Measurements from ENCODE around the gene ARID4A.
"Not testable (repeated sequence)": the region's sequence is repeated elsewhere in the genome, so short reads cannot be mapped to it uniquely, and the experiment has no call there.

The ARID4A gene, protein sequence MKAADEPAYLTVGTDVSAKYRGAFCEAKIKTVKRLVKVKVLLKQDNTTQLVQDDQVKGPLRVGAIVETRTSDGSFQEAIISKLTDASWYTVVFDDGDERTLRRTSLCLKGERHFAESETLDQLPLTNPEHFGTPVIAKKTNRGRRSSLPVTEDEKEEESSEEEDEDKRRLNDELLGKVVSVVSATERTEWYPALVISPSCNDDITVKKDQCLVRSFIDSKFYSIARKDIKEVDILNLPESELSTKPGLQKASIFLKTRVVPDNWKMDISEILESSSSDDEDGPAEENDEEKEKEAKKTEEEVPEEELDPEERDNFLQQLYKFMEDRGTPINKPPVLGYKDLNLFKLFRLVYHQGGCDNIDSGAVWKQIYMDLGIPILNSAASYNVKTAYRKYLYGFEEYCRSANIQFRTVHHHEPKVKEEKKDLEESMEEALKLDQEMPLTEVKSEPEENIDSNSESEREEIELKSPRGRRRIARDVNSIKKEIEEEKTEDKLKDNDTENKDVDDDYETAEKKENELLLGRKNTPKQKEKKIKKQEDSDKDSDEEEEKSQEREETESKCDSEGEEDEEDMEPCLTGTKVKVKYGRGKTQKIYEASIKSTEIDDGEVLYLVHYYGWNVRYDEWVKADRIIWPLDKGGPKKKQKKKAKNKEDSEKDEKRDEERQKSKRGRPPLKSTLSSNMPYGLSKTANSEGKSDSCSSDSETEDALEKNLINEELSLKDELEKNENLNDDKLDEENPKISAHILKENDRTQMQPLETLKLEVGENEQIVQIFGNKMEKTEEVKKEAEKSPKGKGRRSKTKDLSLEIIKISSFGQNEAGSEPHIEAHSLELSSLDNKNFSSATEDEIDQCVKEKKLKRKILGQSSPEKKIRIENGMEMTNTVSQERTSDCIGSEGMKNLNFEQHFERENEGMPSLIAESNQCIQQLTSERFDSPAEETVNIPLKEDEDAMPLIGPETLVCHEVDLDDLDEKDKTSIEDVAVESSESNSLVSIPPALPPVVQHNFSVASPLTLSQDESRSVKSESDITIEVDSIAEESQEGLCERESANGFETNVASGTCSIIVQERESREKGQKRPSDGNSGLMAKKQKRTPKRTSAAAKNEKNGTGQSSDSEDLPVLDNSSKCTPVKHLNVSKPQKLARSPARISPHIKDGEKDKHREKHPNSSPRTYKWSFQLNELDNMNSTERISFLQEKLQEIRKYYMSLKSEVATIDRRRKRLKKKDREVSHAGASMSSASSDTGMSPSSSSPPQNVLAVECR

DNA sequence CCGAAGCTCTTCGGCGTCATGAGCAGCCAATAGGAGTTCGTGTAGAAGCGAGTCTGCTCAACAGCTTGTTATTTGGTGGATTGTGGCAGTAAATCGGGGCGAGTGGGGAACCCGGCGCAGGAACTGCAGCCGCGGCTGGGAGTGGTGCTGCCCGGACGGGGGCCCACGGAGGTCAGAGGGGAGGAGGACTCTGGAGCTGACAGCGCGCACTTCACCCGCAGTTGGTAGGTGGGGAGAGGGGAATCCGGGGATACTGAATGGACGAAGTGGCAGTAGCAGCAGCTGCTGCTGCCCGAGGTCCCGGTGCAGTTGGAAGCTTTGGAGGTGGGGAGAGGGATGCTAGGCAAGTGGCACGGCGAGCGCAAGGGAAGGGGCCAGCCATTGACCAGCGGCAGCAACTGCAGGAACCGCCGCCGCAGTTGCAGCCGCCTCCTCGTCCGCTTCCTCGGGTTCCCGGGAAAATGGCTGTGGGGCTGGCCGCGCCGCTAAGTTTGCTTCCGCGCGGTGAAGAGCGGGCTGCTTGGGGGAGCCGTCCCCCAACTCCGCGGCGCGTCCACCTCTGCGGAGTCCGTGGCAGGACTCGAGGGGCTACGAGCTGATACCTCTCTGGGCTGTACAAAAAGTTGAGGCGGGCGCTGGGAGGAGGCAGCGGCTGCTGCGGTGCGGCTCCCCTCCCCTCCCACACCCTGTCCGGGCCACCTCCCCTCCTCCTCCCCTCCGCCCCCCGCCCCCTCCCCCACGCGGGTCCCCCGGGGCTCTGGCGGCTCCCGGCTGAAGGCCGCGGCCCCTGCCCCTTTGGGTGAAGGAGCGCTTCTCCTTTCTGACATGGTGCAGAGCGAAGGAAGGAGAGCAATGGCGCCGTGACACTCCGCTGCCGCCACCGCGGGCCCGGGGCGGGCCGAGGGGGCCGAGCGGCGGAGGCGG lies at the start of gene ARID4A:
Gene ARID4A (plus strand): TSS at position 79 of the 924 bp plus-strand sequence. CDS start 1,300 bp downstream, outside the sequence.
- Histone ChIP-seq H3K4me3 (ENCODE audit: low read length) (peak within 1 kb of the TSS; percentile 94), H3K27me3 (ENCODE audit: insufficient read depth, low read length) (no peaks in the 10 kb centered on the region), H3K27ac (ENCODE audit: low read length) (peak within 1 kb of the TSS; percentile 74), H3K9me3 (ENCODE audit: insufficient read depth, low read depth, low read length) (no peaks in the 10 kb centered on the region), H3K9ac (ENCODE audit: low read depth, low read length) (peak within 1 kb of the TSS; percentile 96), H3K4me1 (ENCODE audit: insufficient read depth, low read length) (peaks cover 5% of the 10 kb centered on the region; the same call in 1 of the 2 replicates), H3K36me3 (ENCODE audit: insufficient read depth, low read depth, low read length) (peaks cover 33% of the 10 kb centered on the region)

- H3K27me3 ChIP-seq (ENCODE audit: insufficient read depth, low read length), result no peaks in the 10 kb centered on the region
- no peak overlapping the region for H3K9ac ChIP-seq (ENCODE audit: low read depth, low read length)
- H3K27ac ChIP-seq (ENCODE audit: low read length), result no peak overlapping the region
- H3K4me1 ChIP-seq (ENCODE audit: insufficient read depth, low read length), result peaks cover 3% of the 10 kb centered on the region; the same call in 1 of the 2 replicates
- no peaks in the 10 kb centered on the region for H3K9me3 ChIP-seq (ENCODE audit: insufficient read depth, low read depth, low read length)
- peaks cover 67% of the 10 kb centered on the region for H3K36me3 ChIP-seq (ENCODE audit: insufficient read depth, low read depth, low read length)
- no peak overlapping the region for H3K4me3 ChIP-seq (ENCODE audit: low read length)
Observed at GRCh38 chr14:58249611-58250010, 48.7 kb upstream of the ARID4A start.

DNA sequence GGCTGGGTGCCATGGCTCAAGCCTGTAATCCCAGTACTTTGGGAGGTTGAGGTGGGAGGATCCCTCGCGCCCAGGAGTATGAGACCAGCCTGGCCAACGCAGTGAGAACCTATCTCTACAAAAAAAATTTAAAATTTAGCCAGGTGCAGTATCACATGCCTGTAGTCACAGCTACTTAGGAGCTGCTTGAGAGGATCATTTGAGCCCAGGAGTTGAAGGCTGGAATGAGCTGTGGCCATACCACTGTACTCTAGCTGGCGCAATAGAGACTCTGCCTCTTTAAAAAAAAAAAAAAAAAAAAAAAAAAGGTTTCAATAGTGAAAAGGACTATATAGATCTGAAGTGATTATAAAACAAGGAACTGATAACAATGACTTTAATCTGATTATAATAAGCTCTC lies 40.2 kb upstream of the ARID4A start:
- peaks cover 100% of the 10 kb centered on the region for H3K36me3 ChIP-seq (ENCODE audit: insufficient read depth, low read depth, low read length)

GRCh38 chr14:58262005-58262404 lies 36.4 kb upstream of the ARID4A start:
- not testable (repeated sequence) for H3K9ac ChIP-seq (ENCODE audit: low read depth, low read length)

More for the DNA sequence above, 40.2 kb upstream of the ARID4A start:
- Histone ChIP-seq H3K27ac (ENCODE audit: low read length) (no peak overlapping the region), H3K9me3 (ENCODE audit: insufficient read depth, low read depth, low read length) (no peaks in the 10 kb centered on the region), H3K9ac (ENCODE audit: low read depth, low read length) (no peak overlapping the region), H3K4me1 (ENCODE audit: insufficient read depth, low read length) (no peaks in the 10 kb centered on the region), H3K4me3 (ENCODE audit: low read length) (no peak overlapping the region), H3K27me3 (ENCODE audit: insufficient read depth, low read length) (no peaks in the 10 kb centered on the region)

DNA sequence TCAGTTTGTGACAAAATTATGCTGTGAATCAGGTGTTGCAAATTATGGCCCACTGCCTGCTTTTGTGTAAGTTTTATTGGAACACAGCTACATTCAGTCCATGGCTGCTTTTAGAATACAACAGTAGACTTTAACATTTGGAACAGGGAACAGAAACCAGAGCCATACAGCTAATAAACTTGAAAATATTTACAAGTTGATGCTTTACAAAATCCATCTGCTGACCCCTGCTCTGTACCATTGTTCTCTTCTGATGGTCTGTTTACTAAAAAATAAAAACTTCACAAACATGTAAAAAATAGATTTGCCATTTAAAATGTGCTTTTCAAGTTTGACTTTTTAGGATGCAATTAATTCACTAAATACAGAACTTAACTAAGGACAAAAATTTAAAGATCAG lies 33.0 kb upstream of the ARID4A start:
- Histone ChIP-seq H3K27ac (ENCODE audit: low read length) (no peak overlapping the region), H3K9me3 (ENCODE audit: insufficient read depth, low read depth, low read length) (no peaks in the 10 kb centered on the region), H3K4me1 (ENCODE audit: insufficient read depth, low read length) (no peaks in the 10 kb centered on the region)

More at GRCh38 chr14:58262005-58262404, 36.4 kb upstream of the ARID4A start:
- H3K27me3 ChIP-seq (ENCODE audit: insufficient read depth, low read length); H3K9me3 ChIP-seq (ENCODE audit: insufficient read depth, low read depth, low read length); H3K4me3 ChIP-seq (ENCODE audit: low read length); H3K4me1 ChIP-seq (ENCODE audit: insufficient read depth, low read length); H3K27ac ChIP-seq (ENCODE audit: low read length): not testable (repeated sequence)
- peaks cover 100% of the 10 kb centered on the region for H3K36me3 ChIP-seq (ENCODE audit: insufficient read depth, low read depth, low read length)

GRCh38 chr14:58270628-58271027 lies 27.7 kb upstream of the ARID4A start:
- Histone ChIP-seq H3K4me1 (ENCODE audit: insufficient read depth, low read length) (no peaks in the 10 kb centered on the region), H3K27ac (ENCODE audit: low read length) (no peak overlapping the region), H3K9ac (ENCODE audit: low read depth, low read length) (no peak overlapping the region), H3K9me3 (ENCODE audit: insufficient read depth, low read depth, low read length) (no peaks in the 10 kb centered on the region), H3K36me3 (ENCODE audit: insufficient read depth, low read depth, low read length) (peaks cover 91% of the 10 kb centered on the region), H3K4me3 (ENCODE audit: low read length) (no peak overlapping the region), H3K27me3 (ENCODE audit: insufficient read depth, low read length) (no peaks in the 10 kb centered on the region)

More for the DNA sequence above, 33.0 kb upstream of the ARID4A start:
- no peak overlapping the region for H3K4me3 ChIP-seq (ENCODE audit: low read length)
- no peaks in the 10 kb centered on the region for H3K27me3 ChIP-seq (ENCODE audit: insufficient read depth, low read length)
- no peak overlapping the region for H3K9ac ChIP-seq (ENCODE audit: low read depth, low read length)
- H3K36me3 ChIP-seq (ENCODE audit: insufficient read depth, low read depth, low read length), result peaks cover 100% of the 10 kb centered on the region

DNA sequence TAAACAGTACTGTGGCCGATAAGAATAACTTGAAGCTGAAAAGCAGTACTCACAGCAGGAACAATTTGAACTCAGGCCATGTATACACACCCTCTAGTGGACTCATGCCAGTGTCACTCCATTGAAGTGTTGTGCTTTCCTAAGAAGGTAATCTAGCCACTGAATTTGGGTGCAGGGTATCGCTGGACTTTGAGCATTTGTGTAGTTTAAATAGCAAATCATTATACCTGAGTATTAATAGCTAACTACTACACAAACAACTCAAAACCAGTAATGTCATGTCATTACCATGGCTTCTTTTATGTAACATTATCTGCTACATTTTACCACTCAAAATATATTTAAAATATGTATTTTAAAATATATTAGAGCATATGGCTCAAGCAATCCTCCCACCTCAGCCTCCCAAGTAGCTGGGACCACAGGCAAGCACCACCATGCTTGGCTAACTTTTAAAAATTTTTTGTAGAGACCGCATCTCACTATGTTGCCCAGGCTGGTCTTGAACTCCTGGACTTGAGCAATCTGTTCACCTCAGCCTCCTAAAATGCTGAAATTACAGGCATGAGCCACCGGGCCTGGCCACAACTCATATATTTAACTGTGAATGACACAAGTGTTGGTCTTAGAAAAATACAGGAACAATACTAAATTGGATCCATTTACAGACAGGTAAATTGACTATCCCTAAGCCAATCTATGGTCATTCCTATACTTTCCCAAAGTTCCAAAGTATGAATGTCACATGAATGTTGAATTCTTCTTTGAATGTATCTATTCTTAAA lies 25.6 kb upstream of the ARID4A start:
- H3K9ac ChIP-seq (ENCODE audit: low read depth, low read length), result no peak overlapping the region
- H3K27me3 ChIP-seq (ENCODE audit: insufficient read depth, low read length), result no peaks in the 10 kb centered on the region
- no peak overlapping the region for H3K27ac ChIP-seq (ENCODE audit: low read length)
- H3K36me3 ChIP-seq (ENCODE audit: insufficient read depth, low read depth, low read length), result peaks cover 80% of the 10 kb centered on the region
- H3K4me3 ChIP-seq (ENCODE audit: low read length), result no peak overlapping the region
- H3K4me1 ChIP-seq (ENCODE audit: insufficient read depth, low read length), result no peaks in the 10 kb centered on the region
- H3K9me3 ChIP-seq (ENCODE audit: insufficient read depth, low read depth, low read length), result no peaks in the 10 kb centered on the region

DNA sequence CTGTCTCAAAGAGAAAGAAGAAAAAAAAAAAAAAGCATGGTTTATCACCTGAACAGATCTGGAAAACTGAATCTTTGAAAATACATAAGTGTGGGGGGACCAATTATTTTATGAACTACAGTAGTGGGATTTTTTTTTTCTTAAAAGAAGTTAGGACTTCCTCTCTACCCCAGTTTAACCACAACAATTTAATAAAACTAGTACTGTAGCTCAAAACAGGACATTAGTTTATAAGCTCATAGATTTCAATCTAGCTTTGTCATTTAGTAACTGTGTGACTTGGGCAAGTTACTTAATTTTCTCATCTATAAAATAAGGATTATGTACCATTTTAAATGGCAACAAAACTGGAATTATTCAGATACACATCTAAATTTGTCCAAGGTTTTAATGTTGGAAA lies 23.5 kb upstream of the ARID4A start:
- Histone ChIP-seq H3K27me3 (ENCODE audit: insufficient read depth, low read length) (no peaks in the 10 kb centered on the region), H3K9ac (ENCODE audit: low read depth, low read length) (no peak overlapping the region), H3K9me3 (ENCODE audit: insufficient read depth, low read depth, low read length) (no peaks in the 10 kb centered on the region), H3K27ac (ENCODE audit: low read length) (no peak overlapping the region), H3K4me1 (ENCODE audit: insufficient read depth, low read length) (no peaks in the 10 kb centered on the region), H3K36me3 (ENCODE audit: insufficient read depth, low read depth, low read length) (peaks cover 80% of the 10 kb centered on the region), H3K4me3 (ENCODE audit: low read length) (no peak overlapping the region)

DNA sequence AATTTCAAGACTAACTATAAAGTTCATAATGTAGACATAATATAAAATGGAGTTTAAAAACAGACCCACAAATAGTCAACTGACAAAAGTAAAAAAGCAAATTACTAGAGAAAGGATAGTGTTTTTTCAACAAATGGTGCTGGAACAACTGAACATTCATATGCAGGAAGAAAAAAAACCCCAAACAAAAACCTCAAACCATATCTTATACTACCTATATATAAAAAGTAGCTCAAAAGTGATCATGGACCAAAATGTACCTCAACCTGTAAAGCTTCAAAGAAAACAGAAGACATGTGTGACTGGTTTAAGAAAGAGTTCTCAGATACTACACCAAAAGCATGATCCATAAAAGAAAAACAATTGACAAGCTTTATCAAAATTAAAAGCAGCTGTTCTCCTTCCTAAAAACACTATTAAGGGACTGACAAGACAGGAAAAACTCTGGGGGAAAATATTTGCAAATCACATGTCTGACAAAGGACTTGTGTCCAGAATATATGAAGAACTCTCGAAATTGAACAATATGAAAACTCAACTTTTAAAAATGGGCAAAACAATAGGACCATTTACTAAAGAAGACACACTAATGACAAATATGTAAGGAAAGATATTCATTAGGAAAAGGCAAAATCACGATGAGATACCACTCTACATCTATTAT lies 22.7 kb upstream of the ARID4A start:
- H3K4me3 ChIP-seq (ENCODE audit: low read length), result no peak overlapping the region
- H3K36me3 ChIP-seq (ENCODE audit: insufficient read depth, low read depth, low read length), result peaks cover 77% of the 10 kb centered on the region
- H3K27ac ChIP-seq (ENCODE audit: low read length), result no peak overlapping the region

GRCh38 chr14:58276208-58276607 lies 22.1 kb upstream of the ARID4A start:
- H3K9ac ChIP-seq (ENCODE audit: low read depth, low read length), result no peak overlapping the region
- no peak overlapping the region for H3K27ac ChIP-seq (ENCODE audit: low read length)

More for the DNA sequence above, 22.7 kb upstream of the ARID4A start:
- Histone ChIP-seq H3K27me3 (ENCODE audit: insufficient read depth, low read length) (no peaks in the 10 kb centered on the region), H3K4me1 (ENCODE audit: insufficient read depth, low read length) (no peaks in the 10 kb centered on the region), H3K9me3 (ENCODE audit: insufficient read depth, low read depth, low read length) (no peaks in the 10 kb centered on the region), H3K9ac (ENCODE audit: low read depth, low read length) (no peak overlapping the region)

More at GRCh38 chr14:58276208-58276607, 22.1 kb upstream of the ARID4A start:
- H3K4me1 ChIP-seq (ENCODE audit: insufficient read depth, low read length), result no peaks in the 10 kb centered on the region
- H3K27me3 ChIP-seq (ENCODE audit: insufficient read depth, low read length), result no peaks in the 10 kb centered on the region
- H3K4me3 ChIP-seq (ENCODE audit: low read length), result no peak overlapping the region
- H3K9me3 ChIP-seq (ENCODE audit: insufficient read depth, low read depth, low read length), result no peaks in the 10 kb centered on the region
- H3K36me3 ChIP-seq (ENCODE audit: insufficient read depth, low read depth, low read length), result peaks cover 77% of the 10 kb centered on the region
